Measurements from ENCODE around the gene SIK3. TPM values are rescaled to one million over a fixed set of nuclear protein-coding genes. Genes with fewer than 3 reads are reported as not detected.

SIK3 gene
- total RNA-seq, 2 experiments from 2014 or later, result 81.4 to 86.1 TPM

- H3K36me3 Mint-ChIP-seq (ENCODE audit: low read depth), result peaks cover 39% of the 10 kb centered on the region
- no peaks in the 10 kb centered on the region for H3K27me3 Mint-ChIP-seq
- H3K9me3 Mint-ChIP-seq, result no peaks in the 10 kb centered on the region
- no peak for ATAC-seq (ENCODE audit: poor library complexity)
- Histone ChIP-seq H3K27ac (ENCODE audit: low read depth in 1 of 2, low read length in 2 of 2) (peak overlapping the region in 1 of 2 donors; percentile 11), H3K36me3 (ENCODE audit: insufficient read depth, low read length) (peaks cover 8% of the 10 kb centered on the region), H3K27me3 (ENCODE audit: control insufficient read depth in 1 of 2, insufficient read depth in 2 of 2, low read length in 2 of 2) (no peaks in the 10 kb centered on the region), H3K9me3 (ENCODE audit: control insufficient read depth in 1 of 2, insufficient read depth in 1 of 2, low read length in 2 of 2) (no peaks in the 10 kb centered on the region), H3K4me1 (ENCODE audit: insufficient read depth, low read length) (peaks cover 50% of the 10 kb centered on the region), H3K4me3 (ENCODE audit: low read length) (no peak overlapping the region)
- no peak overlapping the region for H3K4me3 Mint-ChIP-seq
- DNase-seq, result peak in 1 of 14 experiments; percentile 29
- no peak overlapping the region for H3K27ac Mint-ChIP-seq
- ChIA-PET POLR2A (interaction anchor here (0.6 kb wide), 2 partner anchors 30 to 168 kb away, joined by 3 to 4 read pairs; no protein-coding TSS in a partner anchor), CTCF (interaction anchor here (0.6 to 1.6 kb wide), 4 partner anchors 13 to 110 kb away, joined by 3 to 6 read pairs (median 4); no protein-coding TSS in a partner anchor)
- peaks cover 87% of the 10 kb centered on the region for H3K4me1 Mint-ChIP-seq (ENCODE audit: low read depth)
- intact Hi-C loops (cut with DNase I, micrococcal nuclease), result no loop called here
- TF ChIP-seq CTCF (IDR thresholded peaks at IDR 0.05), result no peak
Measured at GRCh38 chr11:117092951-117093590, 5.2 kb downstream of the SIK3 start.

- intact Hi-C loops (cut with DNase I, micrococcal nuclease), result no loop called here
- Histone ChIP-seq H3K4me3 (ENCODE audit: low read length) (no peak overlapping the region), H3K27me3 (ENCODE audit: control insufficient read depth in 1 of 2, insufficient read depth in 2 of 2, low read length in 2 of 2) (no peaks in the 10 kb centered on the region), H3K4me1 (ENCODE audit: insufficient read depth, low read length) (peaks cover 56% of the 10 kb centered on the region), H3K36me3 (ENCODE audit: insufficient read depth, low read length) (peaks cover 8% of the 10 kb centered on the region), H3K9me3 (ENCODE audit: control insufficient read depth in 1 of 2, insufficient read depth in 1 of 2, low read length in 2 of 2) (no peaks in the 10 kb centered on the region), H3K27ac (ENCODE audit: low read depth in 1 of 2, low read length in 2 of 2) (no peak overlapping the region)
- no peak for DNase-seq
- no peaks in the 10 kb centered on the region for H3K9me3 Mint-ChIP-seq
- ATAC-seq (ENCODE audit: poor library complexity), result no peak
- no peak for TF ChIP-seq CTCF (IDR thresholded peaks at IDR 0.05)
- H3K4me3 Mint-ChIP-seq, result no peak overlapping the region
- peaks cover 91% of the 10 kb centered on the region for H3K4me1 Mint-ChIP-seq (ENCODE audit: low read depth)
- ChIA-PET POLR2A (interaction anchor here (0.6 kb wide), 1 partner anchor 31 kb away, joined by 3 read pairs; no protein-coding TSS in a partner anchor), CTCF (no interaction called here)
- H3K36me3 Mint-ChIP-seq (ENCODE audit: low read depth), result peaks cover 36% of the 10 kb centered on the region
- no peaks in the 10 kb centered on the region for H3K27me3 Mint-ChIP-seq
- H3K27ac Mint-ChIP-seq, result no peak overlapping the region
Measured at GRCh38 chr11:117091753-117092477, 6.3 kb downstream of the SIK3 start.

GRCh38 chr11:117090111-117090706, 8.0 kb downstream of the SIK3 start:
- TF ChIP-seq CTCF (IDR thresholded peaks at IDR 0.05), result no peak
- no peaks in the 10 kb centered on the region for H3K9me3 Mint-ChIP-seq
- Histone ChIP-seq H3K4me3 (ENCODE audit: low read length) (no peak overlapping the region), H3K4me1 (ENCODE audit: insufficient read depth, low read length) (peaks cover 47% of the 10 kb centered on the region), H3K27me3 (ENCODE audit: control insufficient read depth in 1 of 2, insufficient read depth in 2 of 2, low read length in 2 of 2) (no peaks in the 10 kb centered on the region), H3K36me3 (ENCODE audit: insufficient read depth, low read length) (peaks cover 8% of the 10 kb centered on the region), H3K27ac (ENCODE audit: low read depth in 1 of 2, low read length in 2 of 2) (no peak overlapping the region), H3K9me3 (ENCODE audit: control insufficient read depth in 1 of 2, insufficient read depth in 1 of 2, low read length in 2 of 2) (no peaks in the 10 kb centered on the region)
- DNase-seq (no peak), ATAC-seq (ENCODE audit: poor library complexity) (no peak)
- H3K27me3 Mint-ChIP-seq, result no peaks in the 10 kb centered on the region
- ChIA-PET CTCF (interaction anchor here (0.7 kb wide), 1 partner anchor 23 kb away, joined by 3 read pairs; no protein-coding TSS in a partner anchor), POLR2A (interaction anchor here (0.8 kb wide), 1 partner anchor 91 kb away, joined by 3 read pairs; no protein-coding TSS in a partner anchor)
- H3K36me3 Mint-ChIP-seq (ENCODE audit: low read depth), result peaks cover 41% of the 10 kb centered on the region
- H3K27ac Mint-ChIP-seq, result no peak overlapping the region
- peaks cover 87% of the 10 kb centered on the region for H3K4me1 Mint-ChIP-seq (ENCODE audit: low read depth)
- intact Hi-C loops (cut with DNase I, micrococcal nuclease), result no loop called here
- no peak overlapping the region for H3K4me3 Mint-ChIP-seq

Measured in CD4-positive, alpha-beta T cell (primary cell).